Muscle of arm (tissue), 12 donors: ENCODE measurements around the gene DNM3. TPM values are rescaled to one million over a fixed set of nuclear protein-coding genes. Genes with fewer than 3 reads are reported as not detected.
"Not testable (repeated sequence)": the region's sequence is repeated elsewhere in the genome, so short reads cannot be mapped to it uniquely, and the experiment has no call there.

Experiments
- DNase-seq: peaks from one replicate; pipeline ENCODE4 v3.0.0-alpha.2; 2013
- polyA plus RNA-seq, 12 donors: library from polyadenylated mRNA; unstranded; fragments of 120-200 nt; gene quantifications; one replicate each; pipeline ENCODE4 v1.2.1, GENCODE V29; 2013; ENCODE audit not compliant: insufficient read length in 12 of 12

Gene DNM3
- polyA plus RNA-seq, 12 donors: 2.6 to 6.3 (median 4.2) TPM; not detected in 1

GRCh38 chr1:172420385-172420784 is 579.1 kb downstream of the DNM3 start, which contains the start of gene C1orf105:
Gene C1orf105 (plus strand): TSS chr1:172420685. CDS start chr1:172420886, 201 bp downstream.
- DNase-seq: no peak

GRCh38 chr1:172421974-172422604 is 580.8 kb downstream of the DNM3 start:
- no peak for DNase-seq

GRCh38 chr1:172423336-172423735 is 582.0 kb downstream of the DNM3 start:
- no peak for DNase-seq

- DNase-seq: no peak
Observed at GRCh38 chr1:172425339-172425738, 584.0 kb downstream of the DNM3 start.

GRCh38 chr1:172427191-172427590 is 585.9 kb downstream of the DNM3 start:
- no peak for DNase-seq

GRCh38 chr1:172429331-172430127 is 588.2 kb downstream of the DNM3 start:
- DNase-seq: peak; percentile 78

GRCh38 chr1:172430128-172430454 is 588.8 kb downstream of the DNM3 start:
- no peak for DNase-seq

- no peak for DNase-seq
Observed at GRCh38 chr1:172431204-172431603, 589.9 kb downstream of the DNM3 start.

GRCh38 chr1:172431721-172432192 is 590.5 kb downstream of the DNM3 start:
- DNase-seq: no peak

- DNase-seq: not testable (repeated sequence)
Observed at GRCh38 chr1:172437183-172437582, 595.9 kb downstream of the DNM3 start.

GRCh38 chr1:172442404-172442803 is 601.1 kb downstream of the DNM3 start:
- no peak for DNase-seq

GRCh38 chr1:172442843-172443565 is 601.7 kb downstream of the DNM3 start:
- DNase-seq: no peak

GRCh38 chr1:172443666-172444453 is 602.6 kb downstream of the DNM3 start, which contains the start of gene PIGC:
Gene PIGC (minus strand): TSS chr1:172444069. CDS start chr1:172442622, 1,447 bp downstream.
- peak; percentile 91 for DNase-seq

GRCh38 chr1:172446547-172446946 is 605.2 kb downstream of the DNM3 start:
- DNase-seq: no peak

- no peak for DNase-seq
Observed at GRCh38 chr1:172447641-172448040, 606.3 kb downstream of the DNM3 start.

- no peak for DNase-seq
Observed at GRCh38 chr1:172448995-172449584, 607.8 kb downstream of the DNM3 start.

GRCh38 chr1:172449585-172450523 is 608.6 kb downstream of the DNM3 start:
- DNase-seq: peak; percentile 62

- DNase-seq: no peak
Observed at GRCh38 chr1:172450524-172450885, 609.2 kb downstream of the DNM3 start.

GRCh38 chr1:172451002-172451443 is 609.7 kb downstream of the DNM3 start:
- DNase-seq: no peak
